Amniotic stem cell (primary cell): ENCODE measurements around the gene ITPK1.
"Not testable (repeated sequence)": the region's sequence is repeated elsewhere in the genome, so short reads cannot be mapped to it uniquely, and the experiment has no call there.

Experiments
- DNase-seq: peaks from one replicate; lab custom pipeline; 2025; lab: John Stamatoyannopoulos, UW

The ITPK1 gene

GRCh38 chr14:93115821-93116675 is at the start of gene ITPK1:
Gene ITPK1, minus strand, starts transcription at chr14:93115925. Its CDS starts 762 bp downstream, at chr14:93115163.
- no peak for DNase-seq

GRCh38 chr14:93163564-93163963 is 47.8 kb upstream of the ITPK1 start:
- DNase-seq, result no peak

- DNase-seq, result no peak
Measured at GRCh38 chr14:93161411-93161940, 45.8 kb upstream of the ITPK1 start.

DNA sequence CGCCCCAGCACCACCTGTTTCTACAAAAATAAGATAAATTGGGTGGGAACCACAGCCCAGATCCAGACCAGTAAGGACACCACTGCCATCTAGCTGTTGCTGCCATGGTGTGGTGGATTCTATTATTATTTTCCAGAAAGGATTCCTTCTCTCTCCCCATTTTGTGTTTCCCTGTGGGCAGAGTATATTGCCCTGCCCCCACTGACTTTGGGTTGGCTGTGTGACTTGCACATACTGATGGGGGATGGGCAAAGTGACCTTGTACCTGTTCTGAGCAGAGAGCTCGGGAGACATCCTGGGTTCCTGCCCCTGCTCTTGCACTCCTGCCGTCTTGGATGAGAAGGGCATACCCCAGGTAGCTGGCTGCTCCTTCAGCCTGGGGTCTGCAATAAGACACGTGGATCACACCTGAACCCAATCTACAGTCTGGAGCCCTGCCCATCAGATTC is 44.7 kb upstream of the ITPK1 start:
- DNase-seq, result no peak

GRCh38 chr14:93159625-93160352 is 44.1 kb upstream of the ITPK1 start:
- not testable (repeated sequence) for DNase-seq

GRCh38 chr14:93158349-93158748 is 42.6 kb upstream of the ITPK1 start:
- DNase-seq, result not testable (repeated sequence)

DNA sequence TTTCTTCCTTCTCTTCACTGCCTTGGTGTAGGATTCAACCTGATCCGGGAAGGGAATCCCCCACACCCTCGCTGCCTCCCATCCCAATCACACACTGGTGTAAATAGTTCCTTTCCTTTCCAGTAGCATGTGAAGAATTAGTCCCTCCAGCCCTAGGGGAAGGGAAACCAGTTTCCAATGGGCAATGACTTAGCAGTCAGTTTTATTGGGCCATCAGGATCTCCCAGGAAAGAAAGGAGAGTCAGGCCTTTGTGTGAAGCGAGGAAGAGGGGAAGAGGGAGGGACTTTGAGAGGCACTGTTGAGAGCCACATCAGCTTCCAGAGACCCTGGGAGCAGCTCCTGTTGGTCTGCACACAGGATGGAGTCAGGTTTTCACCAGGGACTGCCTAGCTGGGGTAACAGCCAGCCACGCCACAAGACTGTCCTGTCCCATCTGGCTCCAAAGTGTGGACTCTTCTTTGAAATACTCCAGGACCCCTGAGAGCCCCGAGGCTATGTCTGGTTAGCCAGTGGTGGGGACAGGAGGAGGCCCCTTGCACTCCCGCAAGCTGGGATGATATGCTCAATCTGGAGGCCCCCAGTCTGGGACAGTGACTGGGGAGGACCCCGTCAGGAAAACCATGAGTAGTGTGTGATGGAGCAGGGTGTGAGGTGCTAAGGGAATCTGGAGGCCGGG is 41.1 kb upstream of the ITPK1 start:
- DNase-seq, result no peak

- no peak for DNase-seq
Measured at GRCh38 chr14:93155667-93156066, 39.9 kb upstream of the ITPK1 start.

GRCh38 chr14:93153121-93153520 is 37.4 kb upstream of the ITPK1 start:
- no peak for DNase-seq

GRCh38 chr14:93150227-93151208 is 34.8 kb upstream of the ITPK1 start:
- no peak for DNase-seq

- DNase-seq, result no peak
Measured at GRCh38 chr14:93148979-93149378, 33.3 kb upstream of the ITPK1 start.

DNA sequence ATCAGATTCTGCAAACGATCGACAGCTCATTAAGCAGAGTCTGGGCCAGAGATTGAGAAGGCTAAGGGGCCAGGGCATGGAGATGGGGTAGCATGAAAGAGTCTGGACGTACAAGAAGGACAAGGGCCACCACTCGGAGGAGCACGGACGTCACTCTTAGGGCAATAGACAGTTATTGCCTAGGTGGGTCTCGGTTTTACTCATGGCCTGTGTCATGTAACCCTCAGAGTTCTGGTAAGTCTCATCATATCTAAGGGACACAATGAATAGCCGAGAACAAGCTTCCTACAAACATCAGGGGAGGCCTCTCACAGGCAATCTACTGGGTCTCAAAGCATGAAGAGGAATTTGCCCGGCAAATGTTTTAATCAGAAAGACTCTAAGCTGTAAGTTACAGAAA is 30.4 kb upstream of the ITPK1 start:
- DNase-seq, result no peak

DNA sequence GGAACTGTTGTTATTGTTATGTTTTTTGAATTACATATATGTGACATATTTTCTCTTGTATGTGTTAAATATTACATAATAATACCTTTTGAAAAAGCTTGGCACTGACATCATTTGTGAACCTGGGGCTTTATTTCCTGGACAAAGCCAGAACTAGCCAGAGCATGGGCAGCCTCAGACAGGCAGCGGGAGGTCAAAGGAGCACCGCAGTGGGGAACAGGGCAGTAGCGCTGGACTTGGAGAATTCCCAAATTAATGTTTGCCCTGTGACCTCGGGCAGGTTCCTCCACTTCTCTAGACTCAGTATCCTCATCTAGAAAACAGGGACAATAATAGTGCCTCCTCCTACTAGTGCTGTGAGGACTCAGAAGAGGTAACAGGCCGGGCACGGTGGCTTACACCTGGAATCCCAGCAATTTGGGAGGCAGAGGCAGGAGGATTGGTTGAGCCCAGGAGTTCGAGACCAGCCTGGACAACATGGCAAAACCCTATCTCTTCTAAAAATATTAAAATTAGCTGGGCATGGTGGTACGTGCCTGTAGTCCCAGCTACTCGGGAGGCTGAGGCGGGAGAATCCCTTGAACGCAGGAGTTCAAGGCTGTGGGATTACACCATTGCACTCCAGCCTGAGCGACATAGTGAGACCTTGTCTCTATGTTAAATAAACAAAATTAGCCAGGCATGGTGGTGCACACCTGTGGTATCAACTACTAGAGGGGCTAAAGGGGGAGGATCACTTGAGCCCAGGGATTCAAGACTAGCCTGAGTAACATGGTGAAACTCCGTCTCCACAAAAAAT is 27.3 kb upstream of the ITPK1 start:
- DNase-seq, result no peak

DNA sequence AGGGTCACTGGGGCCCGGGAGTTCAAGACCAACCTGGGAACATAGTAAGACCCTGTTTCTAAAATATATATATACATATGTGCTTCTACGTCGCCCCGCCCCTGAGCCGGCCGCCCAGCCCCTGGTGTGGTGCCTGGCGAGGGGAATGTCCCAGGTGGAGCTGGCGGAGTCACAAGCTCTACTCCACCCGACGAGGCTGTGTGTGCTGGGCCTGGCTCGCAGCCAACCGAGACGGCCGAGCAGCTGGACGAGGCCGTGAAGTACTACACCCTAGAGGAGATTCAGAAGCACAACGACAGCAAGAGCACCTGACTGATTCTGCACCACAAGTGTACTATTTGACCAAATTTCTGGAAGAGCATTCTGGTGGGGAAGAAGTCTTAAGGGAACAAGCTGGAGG is 22.1 kb upstream of the ITPK1 start:
- no peak for DNase-seq

DNA sequence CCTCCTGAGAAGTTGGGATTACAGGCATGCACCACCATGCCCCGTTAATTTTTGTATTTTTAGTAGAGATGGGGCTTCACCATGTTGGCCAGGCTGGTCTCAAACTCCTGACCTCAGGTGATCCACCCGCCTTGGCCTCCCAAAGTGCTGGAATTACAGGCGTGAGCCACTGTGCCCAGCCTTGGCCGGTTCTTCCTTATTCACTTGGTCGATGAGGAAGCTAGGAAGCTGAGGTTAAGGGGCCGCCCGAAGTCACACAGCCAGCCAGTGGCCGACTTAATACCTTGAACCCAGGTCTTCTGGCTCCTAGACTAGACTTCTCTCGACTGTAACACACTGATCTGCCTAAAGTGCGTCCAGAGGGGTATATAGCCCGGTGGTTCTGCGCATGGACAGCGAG is 20.8 kb upstream of the ITPK1 start:
- DNase-seq, result not testable (repeated sequence)

GRCh38 chr14:93136009-93136408 is 20.3 kb upstream of the ITPK1 start:
- no peak for DNase-seq

DNA sequence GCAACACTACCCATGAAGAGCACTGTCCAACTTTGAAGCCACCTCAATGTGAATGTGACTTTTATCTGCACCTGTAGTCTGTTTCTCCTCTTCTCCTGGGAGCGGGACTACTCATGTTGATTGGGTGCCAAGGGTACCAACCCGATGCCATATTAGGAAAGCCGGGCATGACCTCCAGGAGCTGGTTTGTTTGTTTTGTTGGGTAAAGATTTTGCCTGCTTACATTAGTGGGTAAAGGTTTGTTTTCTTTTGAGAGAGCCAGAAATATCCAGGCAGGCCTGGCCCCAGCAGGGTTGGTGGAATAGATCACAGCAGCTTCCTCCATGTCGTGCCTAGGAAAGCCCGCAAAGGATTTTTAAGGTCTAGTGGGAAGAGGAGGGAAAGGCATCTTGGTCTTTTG is 19.7 kb upstream of the ITPK1 start:
- no peak for DNase-seq

DNA sequence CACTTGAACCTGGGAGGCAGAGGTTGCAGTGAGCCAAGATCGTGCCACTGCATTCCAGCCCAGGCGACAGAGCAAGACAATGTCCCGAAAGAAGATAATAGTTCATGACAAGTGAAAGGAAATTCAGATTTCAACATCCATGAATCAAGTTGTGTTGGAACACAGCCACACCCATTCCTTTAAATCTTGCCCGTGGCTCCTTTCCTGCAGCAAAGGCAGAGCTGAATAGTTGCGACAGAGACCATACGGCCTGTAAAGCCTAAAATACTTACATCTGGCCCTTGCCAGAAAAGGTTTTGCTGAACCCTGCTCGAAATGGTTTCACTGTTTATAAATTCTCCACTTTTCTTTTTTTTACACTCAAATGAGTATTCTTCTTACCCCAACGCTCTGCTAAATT is 17.7 kb upstream of the ITPK1 start:
- DNase-seq, result no peak

- DNase-seq, result no peak
Measured at GRCh38 chr14:93132472-93133065, 16.8 kb upstream of the ITPK1 start.

DNA sequence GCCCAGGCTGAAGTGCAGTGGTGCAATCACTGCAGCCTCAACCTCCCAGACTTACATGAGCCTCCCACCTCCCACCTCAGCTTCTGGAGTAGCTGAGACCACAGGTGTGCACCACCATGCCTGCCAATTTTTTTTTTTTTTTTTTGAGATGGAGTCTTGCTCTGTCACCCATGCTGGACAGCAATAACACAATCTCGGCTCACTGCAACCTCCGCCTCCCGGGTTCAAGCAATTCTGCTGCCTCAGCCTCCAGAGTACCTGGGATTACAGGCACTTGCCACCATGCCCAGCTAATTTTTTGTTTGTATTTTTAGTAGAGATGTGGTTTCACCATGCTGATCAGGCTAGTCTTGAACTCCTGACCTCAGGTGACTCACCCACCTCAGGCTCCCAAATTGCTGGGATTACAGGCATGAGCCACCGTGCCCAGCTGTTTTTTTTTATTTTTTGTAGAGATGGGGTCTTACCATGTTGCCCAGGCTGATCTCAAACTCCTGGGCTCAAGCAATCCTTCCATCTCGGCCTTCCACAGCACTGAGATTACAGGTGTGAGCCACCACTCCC is 15.6 kb upstream of the ITPK1 start:
- DNase-seq, result not testable (repeated sequence)
